Calu3 (cell line): Measurements from ENCODE around the gene WT1. TPM values are rescaled to one million over a fixed set of nuclear protein-coding genes. Genes with fewer than 3 reads are reported as not detected.

ENCODE experiments used
- BruUV-seq: library from RNA; stranded (reverse); fragments of 400-500 nt; replicated peaks from 2 replicates; lab custom pipeline; 2021; lab: Mats Ljungman, UMichigan
- CTCF ChIA-PET: fragments of 300-600 bp; sonication (Branson Sonifier 250); formaldehyde crosslinking; loops from one replicate; lab custom pipeline; 2022; ENCODE audit warnings: antibody characterized with exemption; lab: Charles Lee
- DNase-seq: peaks from one replicate; pipeline ENCODE4 v3.0.0; 2022
- H3K27ac Mint-ChIP-seq: one replicate; pipeline ENCODE4 v1.8.0; 2022; ENCODE audit warnings: mixed read lengths; ENCODE audit not compliant: unreplicated experiment
- H3K27me3 Mint-ChIP-seq: one replicate; pipeline ENCODE4 v1.8.0; 2022; ENCODE audit warnings: mixed read lengths; ENCODE audit not compliant: unreplicated experiment
- H3K36me3 Mint-ChIP-seq: one replicate; pipeline ENCODE4 v1.8.0; 2022; ENCODE audit warnings: mild to moderate bottlenecking, moderate library complexity, mixed read lengths; ENCODE audit not compliant: insufficient read depth, unreplicated experiment
- H3K4me1 Mint-ChIP-seq: one replicate; pipeline ENCODE4 v1.8.0; 2022; ENCODE audit warnings: mild to moderate bottlenecking, low read depth, mixed read lengths; ENCODE audit not compliant: unreplicated experiment
- H3K4me3 Mint-ChIP-seq: one replicate; pipeline ENCODE4 v1.8.0; 2022; ENCODE audit warnings: mild to moderate bottlenecking, low read depth, moderate library complexity, mixed read lengths; ENCODE audit not compliant: unreplicated experiment
- H3K9me3 Mint-ChIP-seq: one replicate; pipeline ENCODE4 v1.8.0; 2022; ENCODE audit warnings: low read depth, mixed read lengths; ENCODE audit not compliant: unreplicated experiment
- intact Hi-C: fragments of 100-400 bp; cut with micrococcal nuclease; formaldehyde crosslinking; loops from one replicate; pipeline ENCODE4 v1.10.0; 2022; ENCODE audit not compliant: unreplicated experiment
- total RNA-seq: library from RNA; stranded (reverse); gene quantifications from 2 replicates; pipeline ENCODE4 v1.2.3, GENCODE V29; 2022
- TF ChIP-seq, protein P1 (sequence below): fragments of 200-600 bp; IDR thresholded peaks from one replicate; pipeline ENCODE4 v1.8.0; 2022; ENCODE audit warnings: antibody characterized with exemption; ENCODE audit not compliant: unreplicated experiment

Gene WT1
- total RNA-seq, 1 experiment from 2014 or later = not detected

DNA sequence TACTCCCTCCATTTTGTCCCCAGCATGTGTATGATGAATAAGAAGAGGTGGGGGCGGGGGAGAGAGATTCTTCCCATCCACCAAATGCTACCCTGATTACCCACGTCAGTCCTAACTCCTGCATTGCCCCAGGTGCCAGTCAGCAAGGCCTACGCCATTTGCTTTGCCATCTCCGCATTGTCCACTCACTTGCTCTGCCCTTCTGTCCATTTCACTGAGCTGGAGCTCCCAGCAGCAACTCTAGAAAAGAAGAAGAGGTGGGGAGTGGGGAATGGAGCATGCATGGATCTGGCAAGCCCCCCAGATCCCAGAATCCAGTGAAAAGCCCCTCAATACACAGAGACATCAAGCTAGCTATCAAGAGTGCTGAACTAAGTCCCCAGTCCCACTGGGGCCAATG lies 19.0 kb downstream of the WT1 start:
- no peaks in the 10 kb centered on the region for H3K36me3 Mint-ChIP-seq
- no peak overlapping the region for H3K4me3 Mint-ChIP-seq
- intact Hi-C loops = no loop called here
- no TSS peak for BruUV-seq
- no peak overlapping the region for H3K27ac Mint-ChIP-seq
- no peak for DNase-seq
- peaks cover 77% of the 10 kb centered on the region for H3K27me3 Mint-ChIP-seq
- CTCF ChIA-PET = interaction anchor here (0.6 kb wide), 1 partner anchor 7 kb away, joined by 4 read pairs; no protein-coding TSS in a partner anchor
- H3K4me1 Mint-ChIP-seq = no peaks in the 10 kb centered on the region
- no peaks in the 10 kb centered on the region for H3K9me3 Mint-ChIP-seq
- TF ChIP-seq, protein P1, sequence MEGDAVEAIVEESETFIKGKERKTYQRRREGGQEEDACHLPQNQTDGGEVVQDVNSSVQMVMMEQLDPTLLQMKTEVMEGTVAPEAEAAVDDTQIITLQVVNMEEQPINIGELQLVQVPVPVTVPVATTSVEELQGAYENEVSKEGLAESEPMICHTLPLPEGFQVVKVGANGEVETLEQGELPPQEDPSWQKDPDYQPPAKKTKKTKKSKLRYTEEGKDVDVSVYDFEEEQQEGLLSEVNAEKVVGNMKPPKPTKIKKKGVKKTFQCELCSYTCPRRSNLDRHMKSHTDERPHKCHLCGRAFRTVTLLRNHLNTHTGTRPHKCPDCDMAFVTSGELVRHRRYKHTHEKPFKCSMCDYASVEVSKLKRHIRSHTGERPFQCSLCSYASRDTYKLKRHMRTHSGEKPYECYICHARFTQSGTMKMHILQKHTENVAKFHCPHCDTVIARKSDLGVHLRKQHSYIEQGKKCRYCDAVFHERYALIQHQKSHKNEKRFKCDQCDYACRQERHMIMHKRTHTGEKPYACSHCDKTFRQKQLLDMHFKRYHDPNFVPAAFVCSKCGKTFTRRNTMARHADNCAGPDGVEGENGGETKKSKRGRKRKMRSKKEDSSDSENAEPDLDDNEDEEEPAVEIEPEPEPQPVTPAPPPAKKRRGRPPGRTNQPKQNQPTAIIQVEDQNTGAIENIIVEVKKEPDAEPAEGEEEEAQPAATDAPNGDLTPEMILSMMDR = no peak

- no peak for DNase-seq
- H3K9me3 Mint-ChIP-seq = no peaks in the 10 kb centered on the region
- peaks cover 85% of the 10 kb centered on the region for H3K27me3 Mint-ChIP-seq
Measured at GRCh38 chr11:32414925-32415324, 20.4 kb downstream of the WT1 start.

DNA sequence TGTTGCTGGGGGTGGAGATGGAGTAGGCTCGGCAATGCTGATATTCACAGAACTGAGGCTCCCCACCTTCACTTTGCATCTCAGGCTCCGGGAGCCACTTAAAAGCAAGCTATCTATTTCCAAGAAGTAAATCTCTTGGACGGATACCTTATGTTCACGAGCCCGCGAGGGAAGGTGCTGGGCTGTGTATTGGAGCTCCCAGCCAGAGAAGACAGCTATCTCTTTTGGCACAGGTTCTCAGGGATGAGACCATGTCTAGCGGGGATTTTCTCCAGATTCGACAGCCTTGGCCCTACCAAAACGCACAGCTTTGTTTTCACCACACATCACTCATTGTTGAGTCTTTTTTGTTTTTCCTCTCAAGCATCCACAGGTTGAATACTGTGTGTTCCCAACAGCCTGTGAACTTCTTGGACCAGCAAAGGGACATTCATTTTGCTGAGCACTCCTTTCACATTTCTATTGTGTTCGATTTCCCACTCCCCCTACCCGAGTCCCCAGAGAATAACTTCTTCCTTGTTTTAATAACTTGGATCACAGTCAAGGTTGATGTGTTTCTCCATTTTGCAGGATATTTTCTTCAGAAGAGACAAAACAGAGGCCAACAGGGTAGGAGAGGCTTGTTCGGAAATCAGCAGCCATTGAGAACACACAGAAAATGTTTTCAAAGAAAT lies 23.3 kb downstream of the WT1 start:
- Mint-ChIP-seq H3K4me3 (no peak overlapping the region), H3K27ac (no peak overlapping the region), H3K36me3 (no peaks in the 10 kb centered on the region), H3K4me1 (no peaks in the 10 kb centered on the region), H3K27me3 (peaks cover 77% of the 10 kb centered on the region), H3K9me3 (no peaks in the 10 kb centered on the region)
- CTCF ChIA-PET = no interaction called here
- BruUV-seq = no TSS peak
- intact Hi-C loops = no loop called here
- TF ChIP-seq, protein P1 = no peak
- DNase-seq = no peak

More at GRCh38 chr11:32414925-32415324, 20.4 kb downstream of the WT1 start:
- TF ChIP-seq, protein P1 = no peak
- Mint-ChIP-seq H3K4me3 (no peak overlapping the region), H3K4me1 (no peaks in the 10 kb centered on the region), H3K36me3 (no peaks in the 10 kb centered on the region), H3K27ac (no peak overlapping the region)
- intact Hi-C loops = no loop called here
- no TSS peak for BruUV-seq
- CTCF ChIA-PET = no interaction called here

- intact Hi-C loops = no loop called here
- no peaks in the 10 kb centered on the region for H3K4me1 Mint-ChIP-seq
- peaks cover 59% of the 10 kb centered on the region for H3K27me3 Mint-ChIP-seq
- H3K36me3 Mint-ChIP-seq = no peaks in the 10 kb centered on the region
- CTCF ChIA-PET = no interaction called here
- H3K27ac Mint-ChIP-seq = no peak overlapping the region
- BruUV-seq = no TSS peak
- H3K9me3 Mint-ChIP-seq = peaks cover 2% of the 10 kb centered on the region
- TF ChIP-seq, protein P1 = no peak
- no peak overlapping the region for H3K4me3 Mint-ChIP-seq
- no peak for DNase-seq
Measured at GRCh38 chr11:32405592-32405991, 29.7 kb downstream of the WT1 start.
